GM19099 (cell line): Measurements from ENCODE around the gene MCRIP1.

Source experiments
- POLR2A ChIP-seq: IDR thresholded peaks from 3 replicates; pipeline ENCODE4 v1.6.1; 2011; ENCODE audit warnings: low read depth; ENCODE audit not compliant: insufficient read length; ENCODE audit errors: extremely low read depth

MCRIP1 gene

DNA sequence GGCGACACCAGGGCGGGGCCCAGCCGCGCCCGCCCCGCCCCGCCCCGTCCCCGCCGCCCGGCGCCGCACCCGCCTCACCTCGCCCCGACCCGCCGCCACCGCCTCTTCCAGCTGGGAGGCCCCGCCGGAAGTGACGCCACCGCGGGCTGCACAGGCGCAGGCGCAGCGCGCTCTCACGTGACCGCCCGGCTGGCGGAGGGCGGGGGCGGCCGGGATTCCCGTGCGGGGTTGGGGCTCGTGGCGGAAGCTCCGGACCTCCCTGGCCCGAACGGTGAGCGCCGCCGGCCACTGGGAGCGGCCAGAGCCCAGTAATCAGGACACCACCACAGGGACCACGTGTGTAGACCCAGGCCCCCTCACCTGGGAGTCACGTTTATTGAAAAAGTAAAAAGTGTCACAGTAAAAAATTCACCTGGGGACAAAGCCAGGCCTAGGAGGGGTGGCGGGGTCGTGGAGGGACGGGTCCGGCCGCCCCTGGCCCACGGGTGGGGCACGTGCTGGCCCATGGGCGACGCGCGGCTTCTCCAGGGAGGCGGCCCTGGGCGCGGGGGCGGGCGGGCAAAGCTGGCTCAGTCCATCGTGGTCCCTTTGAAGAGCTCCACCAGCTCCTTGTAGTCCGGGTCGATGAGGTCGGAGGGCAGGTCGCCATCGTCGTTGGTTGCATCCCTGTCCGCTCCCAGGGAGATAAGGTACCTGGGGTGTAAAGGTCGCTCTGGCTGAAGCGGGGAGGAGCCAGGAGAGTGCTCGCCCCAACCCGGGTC is at the start of gene MCRIP1:
TSS of gene MCRIP1 (minus strand) at position 132 of the 761 bp plus-strand sequence. CDS start 8,785 bp downstream, outside the sequence.
- peak; percentile 85 for TF ChIP-seq POLR2A

GRCh38 chr17:81879121-81879520 is 46.0 kb upstream of the MCRIP1 start:
- no peak for TF ChIP-seq POLR2A

GRCh38 chr17:81878294-81878693 is 45.2 kb upstream of the MCRIP1 start:
- no peak for TF ChIP-seq POLR2A

DNA sequence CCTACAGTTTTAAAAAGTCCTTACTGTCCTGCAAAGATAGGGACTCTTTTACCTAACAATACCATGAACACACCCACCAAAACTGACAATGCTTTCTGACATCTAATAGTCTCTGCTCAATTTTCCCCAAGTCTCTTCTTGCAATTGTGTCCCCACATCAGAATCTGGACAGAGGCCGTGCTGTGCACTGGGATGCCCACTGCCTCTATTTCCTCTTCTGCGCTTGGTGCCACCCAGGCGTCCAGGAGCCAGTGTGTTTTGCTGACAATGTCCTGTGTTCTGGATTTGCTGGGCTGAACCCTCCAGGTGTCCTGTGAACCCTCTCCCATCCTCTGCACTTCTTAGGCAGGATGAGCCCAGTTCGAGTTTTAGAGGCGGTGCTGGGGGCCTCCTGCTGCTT is 44.5 kb upstream of the MCRIP1 start:
- TF ChIP-seq POLR2A, result no peak

GRCh38 chr17:81871387-81872230 is 38.5 kb upstream of the MCRIP1 start:
- TF ChIP-seq POLR2A, result peak; percentile 94

GRCh38 chr17:81870981-81871386 is 37.9 kb upstream of the MCRIP1 start, which contains the start of gene ARHGDIA:
TSS of gene ARHGDIA (minus strand) at chr17:81871337. CDS start at chr17:81869930, 1,407 bp downstream.
- no peak for TF ChIP-seq POLR2A

- TF ChIP-seq POLR2A, result no peak
Measured at GRCh38 chr17:81870131-81870980, 37.3 kb upstream of the MCRIP1 start.

DNA sequence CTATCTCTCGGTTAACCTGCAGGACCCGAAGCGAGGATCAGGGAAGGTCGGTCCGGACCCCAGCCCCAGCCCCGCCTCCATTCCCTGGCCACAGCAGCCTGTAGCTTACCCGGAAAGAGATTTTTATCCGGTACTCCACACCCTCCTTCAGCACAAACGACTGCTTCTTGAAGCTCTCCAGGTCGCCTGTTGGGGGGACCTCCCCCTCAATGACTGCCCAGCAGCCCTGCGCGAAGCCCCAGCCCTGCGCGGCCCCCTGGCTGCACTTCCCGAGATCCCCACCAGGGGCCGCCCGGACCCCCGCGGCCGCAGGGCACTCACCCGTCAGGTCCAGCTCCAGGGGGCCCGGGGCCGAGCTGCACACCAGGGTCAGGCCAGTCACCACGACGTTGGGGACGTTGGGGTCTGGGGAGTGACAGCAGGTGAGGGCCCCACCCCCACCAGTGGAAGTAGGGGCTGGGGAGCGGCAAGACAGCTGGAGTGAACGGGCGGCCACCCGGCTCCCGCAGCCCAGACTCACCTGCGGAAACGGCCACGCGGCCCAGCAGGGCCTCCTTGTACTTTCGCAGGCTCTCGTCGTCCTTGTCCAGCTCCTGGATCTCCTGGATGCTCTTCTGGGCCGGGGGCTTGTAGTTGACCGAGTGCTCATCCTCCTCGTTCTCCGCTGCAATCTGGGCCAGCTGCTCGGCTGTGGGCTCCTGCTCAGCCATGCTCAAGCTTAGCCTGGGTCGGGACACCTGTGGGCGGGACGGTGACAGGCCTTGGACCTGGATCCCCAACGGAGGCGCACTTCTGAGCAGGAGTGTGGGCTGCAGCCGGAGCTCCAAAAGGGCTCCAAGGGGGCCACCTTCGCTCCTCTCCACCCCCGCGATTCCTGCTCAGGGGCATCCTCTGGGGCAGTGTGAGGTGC is 36.4 kb upstream of the MCRIP1 start:
- no peak for TF ChIP-seq POLR2A

- TF ChIP-seq POLR2A, result peak; percentile 5
Measured at GRCh38 chr17:81868674-81869220, 35.7 kb upstream of the MCRIP1 start.

- peak; percentile 45 for TF ChIP-seq POLR2A
Measured at GRCh38 chr17:81867991-81868673, 35.0 kb upstream of the MCRIP1 start.

GRCh38 chr17:81867170-81867990 is 34.3 kb upstream of the MCRIP1 start:
- no peak for TF ChIP-seq POLR2A

- TF ChIP-seq POLR2A, result no peak
Measured at GRCh38 chr17:81866440-81867169, 33.5 kb upstream of the MCRIP1 start.
